GM23338 (cell line): ENCODE results near the gene HPD. TPM values are rescaled to one million over a fixed set of nuclear protein-coding genes. Genes with fewer than 3 reads are reported as not detected.

Experiments
- ATAC-seq: fragments of 200-7000 bp; cut with Tn5 transposase; 3 replicates; pipeline ENCODE4 v1.9.1; 2020
- DNase-seq: peaks from one replicate; pipeline ENCODE4 v3.0.0-alpha.2; 2015; ENCODE audit warnings: low spot score
- H2AFZ ChIP-seq: fragments of 200-600 bp; sonication (generic); 2 replicates; pipeline ENCODE4 v1.8.0; 2016; ENCODE audit warnings: antibody characterized with exemption, mild to moderate bottlenecking, moderate library complexity
- H3F3A ChIP-seq: fragments of 200-600 bp; sonication (generic); replicated peaks from 2 replicates; pipeline ENCODE4 v1.8.0; 2017; ENCODE audit warnings: antibody characterized with exemption, mixed run types, low read depth
- H3K27ac ChIP-seq: fragments of 200-600 bp; sonication (generic); 2 replicates; pipeline ENCODE4 v1.6.1; 2016; ENCODE audit warnings: low read depth
- H3K27me3 ChIP-seq: fragments of 200-600 bp; sonication (generic); 2 replicates; pipeline ENCODE4 v1.8.0; 2016; ENCODE audit warnings: mild to moderate bottlenecking, mixed run types, moderate library complexity; ENCODE audit not compliant: insufficient read depth
- H3K36me3 ChIP-seq: fragments of 200-600 bp; sonication (generic); 2 replicates; pipeline ENCODE4 v1.8.0; 2016; ENCODE audit warnings: mild to moderate bottlenecking; ENCODE audit not compliant: insufficient read depth
- H3K4me1 ChIP-seq: fragments of 200-600 bp; sonication (generic); 2 replicates; pipeline ENCODE4 v1.8.0; 2016; ENCODE audit warnings: mild to moderate bottlenecking, moderate library complexity; ENCODE audit not compliant: insufficient read depth
- H3K4me2 ChIP-seq: fragments of 200-600 bp; sonication (generic); 2 replicates; pipeline ENCODE4 v1.7.1; 2017; ENCODE audit warnings: mixed run types
- H3K4me3 ChIP-seq: fragments of 200-600 bp; sonication (generic); 2 replicates; pipeline ENCODE4 v1.6.1; 2016; ENCODE audit warnings: mixed run types
- H3K79me2 ChIP-seq: fragments of 200-600 bp; sonication (generic); replicated peaks from 2 replicates; pipeline ENCODE4 v1.8.0; 2017; ENCODE audit warnings: mild to moderate bottlenecking; ENCODE audit not compliant: insufficient read depth
- H3K9me2 ChIP-seq: fragments of 200-600 bp; sonication (generic); 2 replicates; pipeline ENCODE4 v1.8.0; 2017; ENCODE audit not compliant: insufficient read depth
- H4K20me1 ChIP-seq: fragments of 200-600 bp; sonication (generic); replicated peaks from 2 replicates; pipeline ENCODE4 v1.8.0; 2017; ENCODE audit warnings: mild to moderate bottlenecking; ENCODE audit not compliant: insufficient read depth
- H3K27ac Mint-ChIP-seq: 2 replicates; pipeline ENCODE4 v1.8.0; 2020; ENCODE audit warnings: inconsistent platforms, mild to moderate bottlenecking, moderate library complexity, mixed read lengths
- H3K27me3 Mint-ChIP-seq: 3 replicates; pipeline ENCODE4 v1.8.0; 2022; ENCODE audit warnings: low read depth, mild to moderate bottlenecking, moderate library complexity, mixed read lengths, inconsistent platforms; ENCODE audit not compliant: insufficient read depth, poor library complexity
- H3K36me3 Mint-ChIP-seq: 3 replicates; pipeline ENCODE4 v1.8.0; 2021; ENCODE audit warnings: low read depth, mild to moderate bottlenecking, inconsistent platforms, moderate library complexity, mixed read lengths
- H3K4me1 Mint-ChIP-seq: 3 replicates; pipeline ENCODE4 v1.8.0; 2020; ENCODE audit warnings: mild to moderate bottlenecking, inconsistent platforms, mixed read lengths
- H3K4me3 Mint-ChIP-seq: 3 replicates; pipeline ENCODE4 v1.8.0; 2021; ENCODE audit warnings: moderate library complexity, mild to moderate bottlenecking, inconsistent platforms, mixed read lengths
- H3K9me3 Mint-ChIP-seq: 3 replicates; pipeline ENCODE4 v1.8.0; 2020; ENCODE audit warnings: moderate library complexity, mild to moderate bottlenecking, inconsistent platforms, mixed read lengths
- CREB1 ChIP-seq: fragments of 250-450 bp; sonication (Bioruptor Pico); IDR thresholded peaks from 2 replicates; pipeline ENCODE4 v1.5.0; 2020; ENCODE audit warnings: low read depth, mild to moderate bottlenecking, moderate library complexity
- EZH2phosphoT487 ChIP-seq: fragments of 200-600 bp; sonication (generic); IDR thresholded peaks from one replicate; pipeline ENCODE4 v1.8.1; 2018; ENCODE audit warnings: antibody characterized with exemption; ENCODE audit not compliant: unreplicated experiment
- NANOG ChIP-seq: IDR thresholded peaks from 2 replicates; pipeline ENCODE4 v1.6.1; 2016; ENCODE audit warnings: antibody characterized with exemption, borderline replicate concordance
- POLR2AphosphoS5 ChIP-seq: IDR thresholded peaks from 2 replicates; pipeline ENCODE4 v1.6.1; 2016; ENCODE audit warnings: antibody characterized with exemption, low read depth
- ZNF114 ChIP-seq: fragments of 250-450 bp; sonication (Bioruptor Pico); IDR thresholded peaks from 2 replicates; pipeline ENCODE4 v1.5.0; 2020; ENCODE audit warnings: mild to moderate bottlenecking, moderate library complexity
- polyA plus RNA-seq: library from polyadenylated mRNA; unstranded; fragments of >200 nt; fragmentation: Nextera tagmentation; extraction: Ambion mirVana; gene quantifications from 2 replicates; pipeline ENCODE4 v1.2.1, GENCODE V29; 2016
- total RNA-seq: library from RNA; depleted of rRNA; stranded (reverse); fragments of >200 nt; shearing (Covaris generic); gene quantifications from 2 replicates; pipeline ENCODE4 v1.2.3, GENCODE V29; 2014
- TF ChIP-seq, protein P1 (sequence below): IDR thresholded peaks from 2 replicates; pipeline ENCODE4 v1.6.1; 2016; ENCODE audit warnings: antibody characterized with exemption
- TF ChIP-seq, protein P2 (sequence below): IDR thresholded peaks from one replicate; pipeline ENCODE4 v1.6.1; 2018; ENCODE audit warnings: antibody characterized with exemption; ENCODE audit not compliant: unreplicated experiment
- TF ChIP-seq, protein P3 (sequence below), 2 experiments: fragments of 200-600 bp in 1 of 2; sonication (generic) in 1 of 2; conservative IDR thresholded peaks; 2 replicates each; pipeline versions ENCODE4 v1.5.1 to v1.6.1; 2016 to 2017; ENCODE audit warnings: antibody characterized with exemption in 2 of 2, low read depth in 2 of 2, mild to moderate bottlenecking in 2 of 2, moderate library complexity in 1 of 2

Gene HPD
- total and polyA plus RNA-seq, 2 experiments from 2014 or later = not detected

DNA sequence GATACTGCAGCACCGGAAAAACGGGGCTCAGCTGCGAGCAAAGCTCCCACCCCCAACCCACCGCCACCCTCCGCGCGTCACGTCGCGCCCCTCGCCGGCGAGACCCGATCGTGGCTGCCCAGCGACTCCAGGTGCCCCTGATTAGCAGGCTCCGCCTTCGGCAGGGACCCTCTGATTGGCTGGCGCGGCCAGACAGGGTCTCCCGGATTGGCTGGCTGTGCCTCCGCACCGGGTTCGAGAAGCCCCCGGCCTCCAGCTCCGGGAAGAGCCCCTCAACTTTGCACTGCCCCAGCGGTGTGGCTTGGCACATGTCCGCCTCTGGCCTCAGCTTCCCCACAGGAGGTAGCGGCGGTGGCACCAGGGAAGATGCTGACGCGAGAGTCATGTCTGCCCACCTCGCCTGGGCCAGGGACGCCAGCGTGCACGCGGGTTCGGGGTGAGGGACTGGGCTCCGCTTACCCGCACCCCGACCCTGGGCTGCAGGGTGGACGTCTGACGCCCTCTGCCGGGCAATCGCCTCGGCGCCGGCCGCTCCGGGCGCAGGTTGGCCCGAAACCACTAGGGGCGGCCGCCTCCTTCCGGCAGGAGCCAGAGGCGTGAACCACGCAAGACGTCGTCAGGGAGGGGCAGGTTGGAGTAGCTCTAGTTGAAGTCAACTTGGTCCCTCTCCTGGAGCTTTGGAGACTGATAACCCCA lies 64.7 kb downstream of the HPD start:
- Mint-ChIP-seq H3K27ac (peak overlapping the region; percentile 90), H3K27me3 (peaks cover 31% of the 10 kb centered on the region), H3K9me3 (no peaks in the 10 kb centered on the region; the same call in 2 of the 3 replicates), H3K4me1 (peaks cover 48% of the 10 kb centered on the region), H3K36me3 (peaks cover 25% of the 10 kb centered on the region), H3K4me3 (peak overlapping the region; percentile 75)
- Histone ChIP-seq H3K79me2 (peaks cover 23% of the 10 kb centered on the region), H3K4me3 (peak overlapping the region; percentile 83), H4K20me1 (peaks cover 9% of the 10 kb centered on the region; the same call in 1 of the 2 replicates), H3K9me2 (no peaks in the 10 kb centered on the region), H3F3A (peaks cover 38% of the 10 kb centered on the region), H3K4me1 (peaks cover 38% of the 10 kb centered on the region), H2AFZ (peak overlapping the region; percentile 87), H3K27me3 (no peaks in the 10 kb centered on the region), H3K27ac (0 out of 2 replicates have a peak overlapping the region, but pooled peaks have one; percentile 74), H3K36me3 (no peaks in the 10 kb centered on the region), H3K4me2 (peak overlapping the region; percentile 94)
- TF ChIP-seq NANOG (no peak), EZH2phosphoT487 (no peak), ZNF114 (no peak), POLR2AphosphoS5 (peak; percentile 71), CREB1 (CRISPR knock-in tag) (peak; percentile 70)
- TF ChIP-seq, protein P1, sequence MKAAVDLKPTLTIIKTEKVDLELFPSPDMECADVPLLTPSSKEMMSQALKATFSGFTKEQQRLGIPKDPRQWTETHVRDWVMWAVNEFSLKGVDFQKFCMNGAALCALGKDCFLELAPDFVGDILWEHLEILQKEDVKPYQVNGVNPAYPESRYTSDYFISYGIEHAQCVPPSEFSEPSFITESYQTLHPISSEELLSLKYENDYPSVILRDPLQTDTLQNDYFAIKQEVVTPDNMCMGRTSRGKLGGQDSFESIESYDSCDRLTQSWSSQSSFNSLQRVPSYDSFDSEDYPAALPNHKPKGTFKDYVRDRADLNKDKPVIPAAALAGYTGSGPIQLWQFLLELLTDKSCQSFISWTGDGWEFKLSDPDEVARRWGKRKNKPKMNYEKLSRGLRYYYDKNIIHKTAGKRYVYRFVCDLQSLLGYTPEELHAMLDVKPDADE = peak; percentile 42; the same call in 1 of the 2 replicates
- TF ChIP-seq, protein P2, sequence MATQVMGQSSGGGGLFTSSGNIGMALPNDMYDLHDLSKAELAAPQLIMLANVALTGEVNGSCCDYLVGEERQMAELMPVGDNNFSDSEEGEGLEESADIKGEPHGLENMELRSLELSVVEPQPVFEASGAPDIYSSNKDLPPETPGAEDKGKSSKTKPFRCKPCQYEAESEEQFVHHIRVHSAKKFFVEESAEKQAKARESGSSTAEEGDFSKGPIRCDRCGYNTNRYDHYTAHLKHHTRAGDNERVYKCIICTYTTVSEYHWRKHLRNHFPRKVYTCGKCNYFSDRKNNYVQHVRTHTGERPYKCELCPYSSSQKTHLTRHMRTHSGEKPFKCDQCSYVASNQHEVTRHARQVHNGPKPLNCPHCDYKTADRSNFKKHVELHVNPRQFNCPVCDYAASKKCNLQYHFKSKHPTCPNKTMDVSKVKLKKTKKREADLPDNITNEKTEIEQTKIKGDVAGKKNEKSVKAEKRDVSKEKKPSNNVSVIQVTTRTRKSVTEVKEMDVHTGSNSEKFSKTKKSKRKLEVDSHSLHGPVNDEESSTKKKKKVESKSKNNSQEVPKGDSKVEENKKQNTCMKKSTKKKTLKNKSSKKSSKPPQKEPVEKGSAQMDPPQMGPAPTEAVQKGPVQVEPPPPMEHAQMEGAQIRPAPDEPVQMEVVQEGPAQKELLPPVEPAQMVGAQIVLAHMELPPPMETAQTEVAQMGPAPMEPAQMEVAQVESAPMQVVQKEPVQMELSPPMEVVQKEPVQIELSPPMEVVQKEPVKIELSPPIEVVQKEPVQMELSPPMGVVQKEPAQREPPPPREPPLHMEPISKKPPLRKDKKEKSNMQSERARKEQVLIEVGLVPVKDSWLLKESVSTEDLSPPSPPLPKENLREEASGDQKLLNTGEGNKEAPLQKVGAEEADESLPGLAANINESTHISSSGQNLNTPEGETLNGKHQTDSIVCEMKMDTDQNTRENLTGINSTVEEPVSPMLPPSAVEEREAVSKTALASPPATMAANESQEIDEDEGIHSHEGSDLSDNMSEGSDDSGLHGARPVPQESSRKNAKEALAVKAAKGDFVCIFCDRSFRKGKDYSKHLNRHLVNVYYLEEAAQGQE = peak; percentile 22
- TF ChIP-seq, protein P3, sequence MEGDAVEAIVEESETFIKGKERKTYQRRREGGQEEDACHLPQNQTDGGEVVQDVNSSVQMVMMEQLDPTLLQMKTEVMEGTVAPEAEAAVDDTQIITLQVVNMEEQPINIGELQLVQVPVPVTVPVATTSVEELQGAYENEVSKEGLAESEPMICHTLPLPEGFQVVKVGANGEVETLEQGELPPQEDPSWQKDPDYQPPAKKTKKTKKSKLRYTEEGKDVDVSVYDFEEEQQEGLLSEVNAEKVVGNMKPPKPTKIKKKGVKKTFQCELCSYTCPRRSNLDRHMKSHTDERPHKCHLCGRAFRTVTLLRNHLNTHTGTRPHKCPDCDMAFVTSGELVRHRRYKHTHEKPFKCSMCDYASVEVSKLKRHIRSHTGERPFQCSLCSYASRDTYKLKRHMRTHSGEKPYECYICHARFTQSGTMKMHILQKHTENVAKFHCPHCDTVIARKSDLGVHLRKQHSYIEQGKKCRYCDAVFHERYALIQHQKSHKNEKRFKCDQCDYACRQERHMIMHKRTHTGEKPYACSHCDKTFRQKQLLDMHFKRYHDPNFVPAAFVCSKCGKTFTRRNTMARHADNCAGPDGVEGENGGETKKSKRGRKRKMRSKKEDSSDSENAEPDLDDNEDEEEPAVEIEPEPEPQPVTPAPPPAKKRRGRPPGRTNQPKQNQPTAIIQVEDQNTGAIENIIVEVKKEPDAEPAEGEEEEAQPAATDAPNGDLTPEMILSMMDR (conservative IDR thresholded peaks at IDR 0.05; ENCODE audit: low read depth in 2 of 2) = peak; percentile 90 to 98
- DNase-seq = peak; percentile 94
- ATAC-seq = peak; percentile 64
